Uterus (tissue), 4 donors: ENCODE results near the gene ADGRG4. TPM values are rescaled to one million over a fixed set of nuclear protein-coding genes. Genes with fewer than 3 reads are reported as not detected.

Experiments used
- DNase-seq, 2 donors: peaks; one replicate each; pipeline ENCODE4 v3.0.0-alpha.2; 2019 to 2020
- H3K27ac ChIP-seq, 2 donors: fragments of 200-600 bp; sonication (generic); 1 replicate in 1 of 2; 2 replicates in 1 of 2; pipeline ENCODE4 v1.5.1; 2016 to 2018
- H3K27me3 ChIP-seq, 2 donors: fragments of 200-600 bp; sonication (generic); one replicate each; pipeline ENCODE4 v1.5.1; 2018 to 2019; ENCODE audit warnings: control low read depth in 1 of 2
- H3K36me3 ChIP-seq, 2 donors: fragments of 200-600 bp; sonication (generic); one replicate each; pipeline ENCODE4 v1.5.1; 2019; ENCODE audit warnings: control low read depth in 1 of 2
- H3K4me1 ChIP-seq, 2 donors: fragments of 200-600 bp; sonication (generic); one replicate each; pipeline ENCODE4 v1.5.1; 2018 to 2019; ENCODE audit warnings: control low read depth in 1 of 2
- H3K4me3 ChIP-seq, 2 donors: fragments of 200-600 bp; sonication (generic); 1 replicate in 1 of 2; 2 replicates in 1 of 2; pipeline ENCODE4 v1.5.1; 2018 to 2019; ENCODE audit warnings: mild to moderate bottlenecking in 1 of 2
- H3K9me3 ChIP-seq, 2 donors: fragments of 200-600 bp; sonication (generic); one replicate each; pipeline ENCODE4 v1.5.1; 2019; ENCODE audit warnings: control low read depth in 1 of 2
- CTCF ChIP-seq, 4 experiments: fragments of 200-600 bp in 2 of 4; fragments of 450-650 bp in 2 of 4; sonication (generic) in 2 of 4; IDR thresholded peaks; one replicate each; pipeline ENCODE4 v1.5.1; 2016 to 2019; ENCODE audit warnings: antibody characterized with exemption in 4 of 4, mild to moderate bottlenecking in 2 of 4, moderate library complexity in 1 of 4
- POLR2A ChIP-seq, 2 donors: fragments of 450-650 bp; IDR thresholded peaks; one replicate each; pipeline ENCODE4 v1.6.1; 2016; ENCODE audit warnings: antibody characterized with exemption in 2 of 2, mild to moderate bottlenecking in 1 of 2, moderate library complexity in 1 of 2
- intact Hi-C: fragments of 100-400 bp; cut with DNase I; formaldehyde crosslinking; loops from one replicate; pipeline ENCODE4 v1.15.1; 2023; ENCODE audit warnings: low total_unique reads
- total RNA-seq, 4 donors: library from RNA; depleted of rRNA in 3 of 4; stranded (reverse); fragments of >200 nt in 3 of 4; gene quantifications; one replicate each; pipeline versions ENCODE4 v1.1.0 to v1.2.4, GENCODE V29; 2014 to 2023
- donor health status: DM: yes; HTN: yes; CAD: no.

Gene ADGRG4
- total RNA-seq, 4 donors from 2014 or later: 2.0 to 4.4 TPM; not detected in 2

GRCh38 chrX:136318156-136318555 lies 17.4 kb downstream of the ADGRG4 start:
- H3K27me3 ChIP-seq: no peaks in the 10 kb centered on the region
- intact Hi-C loops: no loop called here
- H3K36me3 ChIP-seq: no peaks in the 10 kb centered on the region
- no peak for DNase-seq
- no peaks in the 10 kb centered on the region for H3K9me3 ChIP-seq
- no peak overlapping the region for H3K4me3 ChIP-seq
- no peaks in the 10 kb centered on the region for H3K4me1 ChIP-seq
- no peak for TF ChIP-seq CTCF (IDR thresholded peaks at IDR 0.05)
- no peak for TF ChIP-seq POLR2A (IDR thresholded peaks at IDR 0.05)
- no peak overlapping the region for H3K27ac ChIP-seq

GRCh38 chrX:136318895-136319597 lies 18.3 kb downstream of the ADGRG4 start:
- Histone ChIP-seq H3K4me1 (no peaks in the 10 kb centered on the region), H3K4me3 (no peak overlapping the region), H3K36me3 (no peaks in the 10 kb centered on the region), H3K27ac (no peak overlapping the region), H3K9me3 (no peaks in the 10 kb centered on the region), H3K27me3 (no peaks in the 10 kb centered on the region)
- no peak for DNase-seq
- TF ChIP-seq CTCF (IDR thresholded peaks at IDR 0.05) (no peak), POLR2A (IDR thresholded peaks at IDR 0.05) (no peak)
- intact Hi-C loops: no loop called here

- no peaks in the 10 kb centered on the region for H3K27me3 ChIP-seq
- TF ChIP-seq CTCF (IDR thresholded peaks at IDR 0.05) (no peak), POLR2A (IDR thresholded peaks at IDR 0.05) (no peak)
- no peaks in the 10 kb centered on the region for H3K9me3 ChIP-seq
Observed at GRCh38 chrX:136319600-136319999, 18.8 kb downstream of the ADGRG4 start.

GRCh38 chrX:136321532-136321931 lies 20.8 kb downstream of the ADGRG4 start:
- Histone ChIP-seq H3K4me3 (no peak overlapping the region), H3K36me3 (no peaks in the 10 kb centered on the region), H3K27ac (no peak overlapping the region), H3K27me3 (no peaks in the 10 kb centered on the region), H3K4me1 (no peaks in the 10 kb centered on the region), H3K9me3 (no peaks in the 10 kb centered on the region)
- TF ChIP-seq POLR2A (IDR thresholded peaks at IDR 0.05) (no peak), CTCF (IDR thresholded peaks at IDR 0.05) (no peak)
- DNase-seq: no peak
- intact Hi-C loops: no loop called here

More at GRCh38 chrX:136319600-136319999, 18.8 kb downstream of the ADGRG4 start:
- intact Hi-C loops: no loop called here
- Histone ChIP-seq H3K36me3 (no peaks in the 10 kb centered on the region), H3K27ac (no peak overlapping the region), H3K4me1 (no peaks in the 10 kb centered on the region), H3K4me3 (no peak overlapping the region)
- no peak for DNase-seq

GRCh38 chrX:136322064-136322463 lies 21.3 kb downstream of the ADGRG4 start:
- no peaks in the 10 kb centered on the region for H3K4me1 ChIP-seq
- intact Hi-C loops: no loop called here
- DNase-seq: no peak
- TF ChIP-seq CTCF (IDR thresholded peaks at IDR 0.05): no peak
- no peak for TF ChIP-seq POLR2A (IDR thresholded peaks at IDR 0.05)
- no peaks in the 10 kb centered on the region for H3K36me3 ChIP-seq
- H3K27me3 ChIP-seq: no peaks in the 10 kb centered on the region
- H3K27ac ChIP-seq: no peak overlapping the region
- H3K4me3 ChIP-seq: no peak overlapping the region
- H3K9me3 ChIP-seq: no peaks in the 10 kb centered on the region
